Left kidney (tissue), 1 donor: Measurements from ENCODE around the gene NACC1. TPM values are rescaled to one million over a fixed set of nuclear protein-coding genes. Genes with fewer than 3 reads are reported as not detected.

Experiments
- polyA plus RNA-seq: library from polyadenylated mRNA; unstranded; fragments of 120-200 nt; gene quantifications from one replicate; pipeline ENCODE4 v1.2.1, GENCODE V29; 2013; ENCODE audit not compliant: insufficient read length

Gene NACC1
- polyA plus RNA-seq, 1 donor, result 20.6 TPM

Other genes starting within 250 kb of the NACC1 start
- gene DNASE2, start 236.8 kb upstream of the NACC1 start, polyA plus RNA-seq, result 9.5 TPM
- gene KLF1, start 231.1 kb upstream of the NACC1 start, polyA plus RNA-seq, result 0.17 TPM
- 31.1 TPM for gene GCDH, start 227.1 kb upstream of the NACC1 start, polyA plus RNA-seq
- gene SYCE2, start 199.0 kb upstream of the NACC1 start, polyA plus RNA-seq, result 3.4 TPM
- 41.5 TPM for gene FARSA, start 184.6 kb upstream of the NACC1 start, polyA plus RNA-seq
- 783 TPM for gene CALR, start 179.7 kb upstream of the NACC1 start, polyA plus RNA-seq
- 71.9 TPM for gene RAD23A, start 172.4 kb upstream of the NACC1 start, polyA plus RNA-seq
- gene GADD45GIP1, start 161.0 kb upstream of the NACC1 start, polyA plus RNA-seq, result 25.2 TPM
- gene DAND5, start 148.7 kb upstream of the NACC1 start, polyA plus RNA-seq, result 0.18 TPM
- 14.6 TPM for gene NFIX, start 122.8 kb upstream of the NACC1 start, polyA plus RNA-seq
- gene LYL1, start 15.4 kb upstream of the NACC1 start, polyA plus RNA-seq, result 2.8 TPM
- 42.0 TPM for gene TRMT1, start 1.5 kb upstream of the NACC1 start, polyA plus RNA-seq
- gene STX10, start 32.1 kb downstream of the NACC1 start, polyA plus RNA-seq, result 47.0 TPM
- 75.7 TPM for gene IER2, start 32.1 kb downstream of the NACC1 start, polyA plus RNA-seq